ENCODE data around the gene SCTR.

SCTR gene

DNA sequence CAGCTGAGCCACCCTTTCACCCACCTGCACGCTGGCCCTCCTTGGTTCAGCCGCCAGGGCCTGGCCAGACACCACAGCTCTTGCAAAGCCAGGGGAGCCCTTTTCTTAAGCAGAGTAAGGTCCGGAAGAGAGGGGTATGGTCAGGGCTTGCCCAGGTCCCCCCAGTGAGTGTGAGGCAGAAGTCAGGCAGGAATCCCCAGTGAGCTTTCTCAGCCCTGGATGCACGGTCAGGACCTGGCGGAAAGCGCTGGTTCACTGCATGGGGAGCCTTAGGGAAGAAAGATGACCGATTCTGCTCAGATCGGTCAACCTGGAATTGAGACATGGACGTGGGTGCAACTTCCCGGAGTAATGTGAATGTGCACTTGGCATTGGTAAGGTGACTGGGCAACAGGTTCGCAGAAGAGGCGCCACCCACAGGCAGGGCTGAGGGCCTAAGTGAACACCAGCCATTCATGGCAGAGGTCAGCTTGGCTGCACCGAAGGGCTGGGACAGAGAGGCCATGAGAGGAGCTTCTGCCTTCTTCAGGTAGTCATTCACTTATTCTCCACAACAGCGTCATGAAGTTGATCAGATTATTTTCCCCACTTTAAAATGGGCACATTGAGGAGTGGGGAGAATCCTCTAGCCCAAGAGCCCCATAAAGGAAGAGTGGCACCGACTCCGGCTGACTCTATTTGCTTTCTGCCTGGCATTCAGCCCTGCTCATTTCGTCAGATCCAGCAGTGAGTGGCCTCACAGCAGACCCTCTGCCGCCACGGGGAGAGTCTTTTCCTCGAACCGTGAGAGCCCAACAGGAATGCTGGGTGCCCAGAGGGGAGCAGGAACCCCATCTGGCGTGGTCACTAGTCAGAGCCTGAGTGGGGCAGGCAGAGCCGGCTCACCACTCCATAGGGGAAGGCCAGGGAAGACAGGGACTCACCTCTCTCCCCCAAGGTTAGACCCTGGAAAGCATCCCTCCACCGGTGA, 35.8 kb downstream of the SCTR start:
- H3K18ac ChIP-seq (ENCODE audit: low read depth in 1 of 2, low read length in 2 of 2): no peak overlapping the region
- no peak overlapping the region for H2AFZ ChIP-seq (ENCODE audit: low read depth, low read length)
- no peaks in the 10 kb centered on the region for H3K9me3 ChIP-seq (ENCODE audit: control insufficient read depth, low read length)
- H2BK15ac ChIP-seq (ENCODE audit: low read depth, poor library complexity, severe bottlenecking): no peak overlapping the region
- no peak overlapping the region for H3K4me3 ChIP-seq (ENCODE audit: insufficient read depth in 1 of 2, low read depth in 1 of 2, low read length in 2 of 2)
- H3K27me3 ChIP-seq (ENCODE audit: control insufficient read depth in 1 of 2, insufficient read depth in 1 of 2, low read length in 2 of 2): peaks cover 0 to 58% of the 10 kb centered on the region in 2 experiments
- no peak for DNase-seq
- H3K23ac ChIP-seq (ENCODE audit: low read length in 2 of 2): no peak overlapping the region
- H2BK5ac ChIP-seq (ENCODE audit: low read depth, low read length, poor library complexity, severe bottlenecking): peak overlapping the region; percentile 54
- no peak overlapping the region for H3K14ac ChIP-seq (ENCODE audit: low read length in 2 of 2)
- peak overlapping the region; percentile 37 for H3K27ac ChIP-seq (ENCODE audit: low read length, poor library complexity, severe bottlenecking)
- peak overlapping the region; percentile 59 for H2AK5ac ChIP-seq (ENCODE audit: low read length, severe bottlenecking)
- no peak overlapping the region for H2BK120ac ChIP-seq (ENCODE audit: low read depth, low read length)
- peaks cover 1% of the 10 kb centered on the region for H3K79me1 ChIP-seq (replicated peaks; ENCODE audit: low read length, poor library complexity, severe bottlenecking)
- H3K36me3 ChIP-seq (ENCODE audit: control insufficient read depth in 1 of 2, insufficient read depth in 2 of 2, low read depth in 1 of 2, low read length in 2 of 2): no peaks in the 10 kb centered on the region
- peaks cover 61% of the 10 kb centered on the region for H3K4me1 ChIP-seq (ENCODE audit: control insufficient read depth, insufficient read depth, low read depth, low read length)
- no peak overlapping the region for H2BK12ac ChIP-seq (ENCODE audit: low read length in 2 of 2)
- no peak overlapping the region for H4K8ac ChIP-seq (ENCODE audit: low read length)
- H3K4me2 ChIP-seq (ENCODE audit: low read length, poor library complexity, severe bottlenecking): no peak overlapping the region
- 87% methylated on average over 24 of the region's 24 CpGs for WGBS
- H3K9ac ChIP-seq (ENCODE audit: low read length): no peak overlapping the region
- no peak overlapping the region for H3K4ac ChIP-seq (ENCODE audit: low read depth in 1 of 2, low read length in 2 of 2)
- H4K91ac ChIP-seq (ENCODE audit: low read length): no peak overlapping the region

GRCh38 chr2:119487434-119488244, 36.6 kb downstream of the SCTR start:
- no peak overlapping the region for H2BK120ac ChIP-seq (ENCODE audit: low read depth, low read length)
- no peak overlapping the region for H3K14ac ChIP-seq (ENCODE audit: low read length in 2 of 2)
- no peaks in the 10 kb centered on the region for H3K9me3 ChIP-seq (ENCODE audit: control insufficient read depth, low read length)
- no peak overlapping the region for H2AFZ ChIP-seq (ENCODE audit: low read depth, low read length)
- H3K4me1 ChIP-seq (ENCODE audit: control insufficient read depth, insufficient read depth, low read depth, low read length): peaks cover 69% of the 10 kb centered on the region
- peak overlapping the region; percentile 37 for H3K4me2 ChIP-seq (ENCODE audit: low read length, poor library complexity, severe bottlenecking)
- H4K8ac ChIP-seq (ENCODE audit: low read length): no peak overlapping the region
- peaks cover 0 to 62% of the 10 kb centered on the region in 2 experiments for H3K27me3 ChIP-seq (ENCODE audit: control insufficient read depth in 1 of 2, insufficient read depth in 1 of 2, low read length in 2 of 2)
- H3K18ac ChIP-seq (ENCODE audit: low read depth in 1 of 2, low read length in 2 of 2): no peak overlapping the region
- no peak overlapping the region for H2BK12ac ChIP-seq (ENCODE audit: low read length in 2 of 2)
- no peak for DNase-seq
- no peak overlapping the region for H3K9ac ChIP-seq (ENCODE audit: low read length)
- no peak overlapping the region for H2BK15ac ChIP-seq (ENCODE audit: low read depth, poor library complexity, severe bottlenecking)
- H3K36me3 ChIP-seq (ENCODE audit: control insufficient read depth in 1 of 2, insufficient read depth in 2 of 2, low read depth in 1 of 2, low read length in 2 of 2): no peaks in the 10 kb centered on the region
- peaks cover 1% of the 10 kb centered on the region for H3K79me1 ChIP-seq (replicated peaks; ENCODE audit: low read length, poor library complexity, severe bottlenecking)
- 34% methylated on average over 9 of the region's 9 CpGs for WGBS
- peak overlapping the region; percentile 85 for H2AK5ac ChIP-seq (ENCODE audit: low read length, severe bottlenecking)
- no peak overlapping the region for H3K4ac ChIP-seq (ENCODE audit: low read depth in 1 of 2, low read length in 2 of 2)
- H3K4me3 ChIP-seq (ENCODE audit: insufficient read depth in 1 of 2, low read depth in 1 of 2, low read length in 2 of 2): no peak overlapping the region
- peak overlapping the region; percentile 54 for H2BK5ac ChIP-seq (ENCODE audit: low read depth, low read length, poor library complexity, severe bottlenecking)
- peak overlapping the region; percentile 61 for H3K27ac ChIP-seq (ENCODE audit: low read length, poor library complexity, severe bottlenecking)
- peak overlapping the region in 1 of 2 experiments; percentile 51 for H3K23ac ChIP-seq (ENCODE audit: low read length in 2 of 2)
- no peak overlapping the region for H4K91ac ChIP-seq (ENCODE audit: low read length)

DNA sequence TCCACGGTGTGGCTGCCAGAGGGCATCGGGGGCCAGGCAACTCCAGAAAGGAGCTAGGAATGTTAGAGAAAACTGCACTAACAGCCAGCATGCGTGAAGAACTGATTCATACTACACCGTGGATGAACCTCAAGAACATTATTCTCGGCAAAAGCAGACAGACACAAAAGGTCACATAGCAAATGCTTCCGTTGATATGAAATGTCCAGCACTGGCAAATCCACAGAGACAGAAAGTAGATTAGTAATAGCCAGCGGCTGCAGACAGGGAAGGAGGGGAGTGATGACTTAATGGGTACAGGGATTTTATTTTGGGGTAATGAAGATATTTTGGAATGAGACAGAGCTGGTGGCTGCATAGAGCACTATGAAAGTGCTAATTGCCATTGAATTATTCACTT, 37.4 kb downstream of the SCTR start:
- Histone ChIP-seq H3K4me3 (ENCODE audit: insufficient read depth in 1 of 2, low read depth in 1 of 2, low read length in 2 of 2) (no peak overlapping the region), H2BK120ac (ENCODE audit: low read depth, low read length) (no peak overlapping the region), H3K23ac (ENCODE audit: low read length in 2 of 2) (no peak overlapping the region), H4K91ac (ENCODE audit: low read length) (no peak overlapping the region), H3K14ac (ENCODE audit: low read length in 2 of 2) (no peak overlapping the region), H3K36me3 (ENCODE audit: control insufficient read depth in 1 of 2, insufficient read depth in 2 of 2, low read depth in 1 of 2, low read length in 2 of 2) (no peaks in the 10 kb centered on the region), H2AFZ (ENCODE audit: low read depth, low read length) (no peak overlapping the region), H3K79me1 (replicated peaks; ENCODE audit: low read length, poor library complexity, severe bottlenecking) (peaks cover 1% of the 10 kb centered on the region), H3K4me2 (ENCODE audit: low read length, poor library complexity, severe bottlenecking) (no peak overlapping the region), H3K27ac (ENCODE audit: low read length, poor library complexity, severe bottlenecking) (peak overlapping the region; percentile 61), H2BK12ac (ENCODE audit: low read length in 2 of 2) (no peak overlapping the region), H3K27me3 (ENCODE audit: control insufficient read depth in 1 of 2, insufficient read depth in 1 of 2, low read length in 2 of 2) (peaks cover 0 to 70% of the 10 kb centered on the region in 2 experiments), H2AK5ac (ENCODE audit: low read length, severe bottlenecking) (no peak overlapping the region), H4K8ac (ENCODE audit: low read length) (no peak overlapping the region), H3K9ac (ENCODE audit: low read length) (no peak overlapping the region), H3K4ac (ENCODE audit: low read depth in 1 of 2, low read length in 2 of 2) (no peak overlapping the region), H2BK15ac (ENCODE audit: low read depth, poor library complexity, severe bottlenecking) (no peak overlapping the region), H3K4me1 (ENCODE audit: control insufficient read depth, insufficient read depth, low read depth, low read length) (peaks cover 73% of the 10 kb centered on the region), H3K18ac (ENCODE audit: low read depth in 1 of 2, low read length in 2 of 2) (no peak overlapping the region), H3K9me3 (ENCODE audit: control insufficient read depth, low read length) (no peaks in the 10 kb centered on the region), H2BK5ac (ENCODE audit: low read depth, low read length, poor library complexity, severe bottlenecking) (no peak overlapping the region)
- 80% methylated on average over 7 of the region's 7 CpGs for WGBS
- no peak for DNase-seq

Measured in mesenchymal stem cell (in vitro differentiated cells and primary cell).